ENCODE measurements around the gene KRT85.

KRT85 gene

DNA sequence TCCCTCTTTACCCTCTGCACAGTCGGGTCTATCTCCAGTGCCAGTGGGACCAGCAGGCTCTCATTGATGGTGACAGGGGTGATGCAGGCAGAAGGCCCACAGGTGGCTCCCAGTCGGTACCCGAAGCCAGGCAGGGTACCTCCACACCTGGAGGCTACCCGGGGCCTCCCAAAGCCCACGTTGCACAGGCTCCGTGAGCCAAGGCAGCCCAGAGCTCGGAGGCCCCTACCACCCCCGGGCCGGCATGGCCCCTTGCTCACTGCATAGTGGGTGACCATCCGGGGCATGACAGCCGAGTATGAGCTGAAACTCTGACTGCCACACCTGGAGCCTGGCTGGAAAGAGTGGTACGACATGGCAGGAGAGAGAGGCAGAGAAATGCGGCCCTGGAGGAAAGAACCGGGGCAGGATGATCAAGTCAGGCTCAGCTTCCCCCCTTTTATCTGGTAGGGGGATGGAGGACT, 38.7 kb upstream of the KRT85 start, which contains the start of gene KRT82:
TSS of gene KRT82 (minus strand) at position 414 of the 464 bp plus-strand sequence. CDS start at position 356, 58 bp downstream.
- TF ChIP-seq REST (IDR thresholded peaks at IDR 0.05; ENCODE audit: insufficient read depth in 1 of 2, low read depth in 2 of 2, low read length in 2 of 2) (no peak), TAF1 (IDR thresholded peaks at IDR 0.05; ENCODE audit: borderline replicate concordance, insufficient read depth, low read length) (no peak), SIN3A (IDR thresholded peaks at IDR 0.05; ENCODE audit: borderline replicate concordance, insufficient read depth, low read length) (no peak), POLR2AphosphoS5 (IDR thresholded peaks at IDR 0.05; ENCODE audit: low read depth, low read length) (no peak), FOXP2 (optimal IDR thresholded peaks at IDR 0.05; ENCODE audit: borderline replicate concordance, extremely low read depth, extremely low read length, insufficient read depth) (no peak)

GRCh38 chr12:52404951-52405350, 37.7 kb upstream of the KRT85 start:
- TF ChIP-seq POLR2AphosphoS5 (IDR thresholded peaks at IDR 0.05; ENCODE audit: low read depth, low read length) = no peak
- TF ChIP-seq REST (IDR thresholded peaks at IDR 0.05; ENCODE audit: insufficient read depth in 1 of 2, low read depth in 2 of 2, low read length in 2 of 2) = no peak
- TF ChIP-seq FOXP2 (optimal IDR thresholded peaks at IDR 0.05; ENCODE audit: borderline replicate concordance, extremely low read depth, extremely low read length, insufficient read depth) = no peak
- no peak for TF ChIP-seq SIN3A (IDR thresholded peaks at IDR 0.05; ENCODE audit: borderline replicate concordance, insufficient read depth, low read length)
- no peak for TF ChIP-seq TAF1 (IDR thresholded peaks at IDR 0.05; ENCODE audit: borderline replicate concordance, insufficient read depth, low read length)

DNA sequence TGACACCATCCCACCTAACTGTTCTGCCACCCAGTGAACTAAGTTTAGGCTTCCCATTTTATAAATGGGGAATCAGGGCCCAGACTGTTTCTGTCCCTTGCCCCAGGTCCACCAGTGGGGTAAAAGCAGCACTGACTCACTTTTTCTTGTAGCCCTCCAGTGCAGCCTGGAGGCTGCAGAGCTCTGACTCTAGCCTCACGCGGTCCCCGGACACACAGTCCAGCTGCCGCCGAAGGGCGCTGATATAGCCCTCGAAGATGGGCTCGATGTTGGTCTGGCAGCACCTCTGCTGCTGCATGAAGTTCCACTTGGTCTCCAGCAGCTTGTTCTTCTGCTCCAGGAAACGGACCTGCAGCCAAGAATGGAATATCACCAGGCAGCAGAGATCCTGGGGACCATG, 36.3 kb upstream of the KRT85 start:
- TF ChIP-seq POLR2AphosphoS5 (IDR thresholded peaks at IDR 0.05; ENCODE audit: low read depth, low read length) = no peak
- TF ChIP-seq FOXP2 (optimal IDR thresholded peaks at IDR 0.05; ENCODE audit: borderline replicate concordance, extremely low read depth, extremely low read length, insufficient read depth) = no peak
- TF ChIP-seq REST (IDR thresholded peaks at IDR 0.05; ENCODE audit: insufficient read depth in 1 of 2, low read depth in 2 of 2, low read length in 2 of 2) = no peak
- TF ChIP-seq TAF1 (IDR thresholded peaks at IDR 0.05; ENCODE audit: borderline replicate concordance, insufficient read depth, low read length) = no peak
- TF ChIP-seq SIN3A (IDR thresholded peaks at IDR 0.05; ENCODE audit: borderline replicate concordance, insufficient read depth, low read length) = no peak

- TF ChIP-seq FOXP2 (optimal IDR thresholded peaks at IDR 0.05; ENCODE audit: borderline replicate concordance, extremely low read depth, extremely low read length, insufficient read depth) = no peak
- no peak for TF ChIP-seq TAF1 (IDR thresholded peaks at IDR 0.05; ENCODE audit: borderline replicate concordance, insufficient read depth, low read length)
- TF ChIP-seq SIN3A (IDR thresholded peaks at IDR 0.05; ENCODE audit: borderline replicate concordance, insufficient read depth, low read length) = no peak
- no peak for TF ChIP-seq POLR2AphosphoS5 (IDR thresholded peaks at IDR 0.05; ENCODE audit: low read depth, low read length)
- no peak for TF ChIP-seq REST (IDR thresholded peaks at IDR 0.05; ENCODE audit: insufficient read depth in 1 of 2, low read depth in 2 of 2, low read length in 2 of 2)
These were observed 35.7 kb upstream of the KRT85 start for GRCh38 chr12:52402873-52403540.
